H1 (cell line): ENCODE results near the gene LACTB. TPM values are rescaled to one million over a fixed set of nuclear protein-coding genes. Genes with fewer than 3 reads are reported as not detected.
A peak's percentile ranks its signal among the peaks of the same experiment; 100 is the strongest.

Source experiments
- ASH2L ChIP-seq: fragments of 200-600, 300-600 bp; sonication (generic); IDR thresholded peaks from one replicate; pipeline ENCODE4 v1.7.1; 2017; ENCODE audit warnings: low read length
- CBX5 ChIP-seq: fragments of 300-800, 300-1000 bp; sonication (generic); IDR thresholded peaks from 2 replicates; pipeline ENCODE4 v1.7.1; 2016; ENCODE audit warnings: antibody characterized with exemption, low read length, low read depth
- CBX8 ChIP-seq: fragments of 300-800, 300-1000 bp; sonication (generic); IDR thresholded peaks from 2 replicates; pipeline ENCODE4 v1.7.1; 2016; ENCODE audit warnings: low read depth, low read length, borderline replicate concordance
- CEBPB ChIP-seq: IDR thresholded peaks from 2 replicates; pipeline ENCODE4 v1.6.1; 2012; ENCODE audit warnings: low read depth, low read length
- CHD1 ChIP-seq: IDR thresholded peaks from 2 replicates; pipeline ENCODE4 v1.6.1; 2012; ENCODE audit warnings: low read depth, low read length, improper control_type of control experiment
- CTBP2 ChIP-seq: IDR thresholded peaks from 2 replicates; pipeline ENCODE4 v1.7.0; 2011; ENCODE audit warnings: borderline replicate concordance, mild to moderate bottlenecking, moderate library complexity, mixed read lengths, low read length; ENCODE audit not compliant: insufficient read depth, insufficient read length
- EGR1 ChIP-seq: IDR thresholded peaks from 2 replicates; pipeline ENCODE4 v1.6.1; 2011; ENCODE audit warnings: low read depth, low read length, borderline replicate concordance
- EZH2 ChIP-seq: fragments of 200-600 bp; sonication (generic); IDR thresholded peaks from 2 replicates; pipeline ENCODE4 v1.7.1; 2012; ENCODE audit warnings: low read depth, mild to moderate bottlenecking, moderate library complexity, low read length, inconsistent platforms; ENCODE audit not compliant: severe bottlenecking
- FOSL1 ChIP-seq: IDR thresholded peaks from 2 replicates; pipeline ENCODE4 v1.6.1; 2011; ENCODE audit warnings: mild to moderate bottlenecking, low read depth, low read length, moderate library complexity; ENCODE audit not compliant: insufficient read depth
- GABPA ChIP-seq: IDR thresholded peaks from 2 replicates; pipeline ENCODE4 v1.6.1; 2011; ENCODE audit warnings: mild to moderate bottlenecking, low read length, moderate library complexity, borderline replicate concordance; ENCODE audit not compliant: insufficient read depth
- JUN ChIP-seq: IDR thresholded peaks from 2 replicates; pipeline ENCODE4 v1.6.1; 2011; ENCODE audit warnings: low read depth, mild to moderate bottlenecking, improper control_type of control experiment, low read length
- KDM1A ChIP-seq: fragments of 200-600, 300-600 bp; sonication (generic); IDR thresholded peaks from 2 replicates; pipeline ENCODE4 v1.7.1; 2016; ENCODE audit warnings: mild to moderate bottlenecking, low read length, borderline replicate concordance
- KDM4A ChIP-seq: IDR thresholded peaks from one replicate; pipeline ENCODE4 v1.7.1; 2012; ENCODE audit warnings: low read depth, mild to moderate bottlenecking, moderate library complexity, low read length, inconsistent platforms; ENCODE audit not compliant: severe bottlenecking
- NANOG ChIP-seq: IDR thresholded peaks from 2 replicates; pipeline ENCODE4 v1.6.1; 2011; ENCODE audit warnings: low read length, low read depth, mild to moderate bottlenecking, inconsistent platforms; ENCODE audit not compliant: insufficient read depth, poor library complexity, severe bottlenecking
- RFX5 ChIP-seq: IDR thresholded peaks from 2 replicates; pipeline ENCODE4 v1.6.1; 2011; ENCODE audit warnings: low read depth, low read length, improper control_type of control experiment, borderline replicate concordance
- RNF2 ChIP-seq: fragments of 200-900, 300-1000 bp; sonication (generic); IDR thresholded peaks from 2 replicates; pipeline ENCODE4 v1.7.1; 2016; ENCODE audit warnings: borderline replicate concordance, low read depth, mild to moderate bottlenecking, antibody characterized with exemption, low read length; ENCODE audit not compliant: poor library complexity, severe bottlenecking; ENCODE audit errors: missing control alignments
- SP1 ChIP-seq: IDR thresholded peaks from 2 replicates; pipeline ENCODE4 v1.6.1; 2011; ENCODE audit warnings: low read depth, low read length
- SP2 ChIP-seq: IDR thresholded peaks from 2 replicates; pipeline ENCODE4 v1.6.1; 2012; ENCODE audit warnings: mild to moderate bottlenecking, low read length, inconsistent platforms
- TBP ChIP-seq: IDR thresholded peaks from 2 replicates; pipeline ENCODE4 v1.6.1; 2011; ENCODE audit warnings: low read depth, low read length, improper control_type of control experiment
- TCF12 ChIP-seq: IDR thresholded peaks from 2 replicates; pipeline ENCODE4 v1.6.1; 2011; ENCODE audit warnings: low read depth, mild to moderate bottlenecking, low read length
- YY1 ChIP-seq: IDR thresholded peaks from 2 replicates; pipeline ENCODE4 v1.6.1; 2011; ENCODE audit warnings: low read depth, mild to moderate bottlenecking, low read length
- polyA plus RNA-seq, 7 experiments: library from polyadenylated mRNA; depleted of rRNA in 3 of 7; stranded (reverse) in 5 of 7; unstranded in 2 of 7; fragments of >200 nt in 5 of 7; fragments of 200-250 nt in 2 of 7; gene quantifications; 1 replicate in 5 of 7; 2 replicates in 1 of 7; 4 replicates in 1 of 7; pipeline versions ENCODE4 v1.2.1 to v1.2.3, GENCODE V29; 2011 to 2013; ENCODE audit warnings: missing spikeins in 2 of 7, mixed read lengths in 2 of 7
- total RNA-seq: library from RNA; stranded (reverse); fragmentation: NEBNext Ultra II Directional; extraction: Animal tissue kit (Norgen Biotek cat#: 25700); gene quantifications from 2 replicates; pipeline ENCODE4 v1.2.1, GENCODE V29; 2021
- TF ChIP-seq, protein P1 (sequence below): IDR thresholded peaks from 2 replicates; pipeline ENCODE4 v1.6.1; 2012; ENCODE audit warnings: inconsistent platforms
- TF ChIP-seq, protein P2 (sequence below): IDR thresholded peaks from 2 replicates; pipeline ENCODE4 v1.6.1; 2012; ENCODE audit warnings: low read length, inconsistent platforms

The LACTB gene
- total and polyA plus RNA-seq, 2 of the 8 experiments (the other 6 are each of a cell fraction or from before 2014, with no cell fraction given) = 5.8 to 14.9 TPM

DNA sequence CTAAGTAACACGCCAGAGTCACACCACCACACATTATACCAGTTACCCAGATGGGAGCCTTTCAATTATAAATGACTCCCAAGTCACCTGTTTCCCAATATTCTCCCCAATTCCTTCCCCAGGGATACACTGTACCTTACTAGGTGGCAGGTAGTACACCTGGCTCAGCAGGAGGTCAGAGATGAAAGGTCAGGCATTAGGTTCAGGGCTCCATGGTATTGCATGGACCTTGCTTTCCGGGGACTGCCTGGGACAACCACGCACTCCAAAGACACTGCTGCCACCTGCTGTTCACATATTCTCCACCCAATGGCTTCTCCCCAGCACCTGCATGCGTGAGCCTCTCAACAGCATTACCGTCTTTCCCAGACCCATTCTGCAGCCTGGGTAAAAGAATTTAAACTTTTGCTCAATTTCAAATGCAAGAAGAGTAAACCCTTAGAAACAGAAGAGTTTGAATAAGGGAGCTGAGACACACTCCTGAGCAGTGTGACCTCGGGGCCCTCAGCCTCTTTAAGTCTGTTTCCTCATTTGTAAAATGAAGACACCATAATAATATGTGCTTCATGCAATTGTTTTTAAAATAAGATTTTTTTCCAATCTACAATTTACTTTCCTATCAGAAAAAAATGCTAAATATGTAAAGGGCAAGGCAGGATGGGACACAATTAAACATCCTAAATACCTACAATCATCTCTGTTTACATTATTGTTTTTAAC is 28.0 kb upstream of the LACTB start (continued):
- TF ChIP-seq RFX5 (no peak), CEBPB (0 out of 2 replicates have a peak, but pooled peaks have one; percentile 2), EGR1 (no peak), FOSL1 (no peak), TBP (no peak), GABPA (no peak; the same call in 1 of the 2 replicates), YY1 (peak; percentile 79), CBX8 (no peak), CTBP2 (no peak), JUN (no peak), ASH2L (peak; percentile 16), KDM4A (no peak), KDM1A (0 out of 2 replicates have a peak, but pooled peaks have one; percentile 53), SP2 (no peak), CHD1 (no peak), TCF12 (no peak), NANOG (no peak), SP1 (no peak), CBX5 (no peak), EZH2 (no peak), RNF2 (no peak)
- TF ChIP-seq, protein P1, sequence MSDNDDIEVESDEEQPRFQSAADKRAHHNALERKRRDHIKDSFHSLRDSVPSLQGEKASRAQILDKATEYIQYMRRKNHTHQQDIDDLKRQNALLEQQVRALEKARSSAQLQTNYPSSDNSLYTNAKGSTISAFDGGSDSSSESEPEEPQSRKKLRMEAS = peak; percentile 63
- TF ChIP-seq, protein P2, sequence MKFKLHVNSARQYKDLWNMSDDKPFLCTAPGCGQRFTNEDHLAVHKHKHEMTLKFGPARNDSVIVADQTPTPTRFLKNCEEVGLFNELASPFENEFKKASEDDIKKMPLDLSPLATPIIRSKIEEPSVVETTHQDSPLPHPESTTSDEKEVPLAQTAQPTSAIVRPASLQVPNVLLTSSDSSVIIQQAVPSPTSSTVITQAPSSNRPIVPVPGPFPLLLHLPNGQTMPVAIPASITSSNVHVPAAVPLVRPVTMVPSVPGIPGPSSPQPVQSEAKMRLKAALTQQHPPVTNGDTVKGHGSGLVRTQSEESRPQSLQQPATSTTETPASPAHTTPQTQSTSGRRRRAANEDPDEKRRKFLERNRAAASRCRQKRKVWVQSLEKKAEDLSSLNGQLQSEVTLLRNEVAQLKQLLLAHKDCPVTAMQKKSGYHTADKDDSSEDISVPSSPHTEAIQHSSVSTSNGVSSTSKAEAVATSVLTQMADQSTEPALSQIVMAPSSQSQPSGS = no peak
